8988T (cell line): Measurements from ENCODE around the gene CEACAM1.
"Not testable (repeated sequence)": the region's sequence is repeated elsewhere in the genome, so short reads cannot be mapped to it uniquely, and the experiment has no call there.

Experiments used
- DNase-seq: peaks from one replicate; pipeline ENCODE4 v3.0.0; 2011

Gene CEACAM1

GRCh38 chr19:42472402-42473147 lies 55.7 kb downstream of the CEACAM1 start:
- no peak for DNase-seq

GRCh38 chr19:42471554-42472249 lies 56.6 kb downstream of the CEACAM1 start:
- no peak for DNase-seq

- no peak for DNase-seq
Observed at GRCh38 chr19:42469311-42470235, 58.7 kb downstream of the CEACAM1 start.

- DNase-seq = no peak
Observed at GRCh38 chr19:42468273-42468796, 59.9 kb downstream of the CEACAM1 start.

GRCh38 chr19:42467183-42467760 lies 61.0 kb downstream of the CEACAM1 start:
- DNase-seq = no peak

GRCh38 chr19:42466521-42467182 lies 61.6 kb downstream of the CEACAM1 start:
- no peak for DNase-seq

- no peak for DNase-seq
Observed at GRCh38 chr19:42465827-42466280, 62.4 kb downstream of the CEACAM1 start.

- no peak for DNase-seq
Observed at GRCh38 chr19:42461700-42462324, 66.5 kb downstream of the CEACAM1 start.

GRCh38 chr19:42461231-42461630 lies 67.0 kb downstream of the CEACAM1 start:
- DNase-seq = not testable (repeated sequence)

GRCh38 chr19:42459926-42460325 lies 68.4 kb downstream of the CEACAM1 start:
- no peak for DNase-seq
